KMS-11 (cell line): ENCODE measurements around the gene CRYBG2.

ENCODE experiments used
- H2AFZ ChIP-seq: fragments of 200-600 bp; sonication (generic); 2 replicates; pipeline ENCODE4 v1.6.1; 2016; ENCODE audit warnings: antibody characterized with exemption, mixed run types, low read depth
- H3K27ac ChIP-seq: fragments of 200-600 bp; sonication (generic); 2 replicates; pipeline ENCODE4 v1.6.1; 2016; ENCODE audit warnings: mild to moderate bottlenecking, mixed run types
- H3K27me3 ChIP-seq: fragments of 200-600 bp; sonication (generic); 2 replicates; pipeline ENCODE4 v1.6.1; 2017; ENCODE audit warnings: mild to moderate bottlenecking, low read depth, mixed run types, moderate library complexity; ENCODE audit not compliant: insufficient read depth
- H3K36me3 ChIP-seq: fragments of 200-600 bp; sonication (generic); 2 replicates; pipeline ENCODE4 v1.6.1; 2017; ENCODE audit warnings: mild to moderate bottlenecking, mixed run types; ENCODE audit not compliant: insufficient read depth
- H3K4me1 ChIP-seq: fragments of 200-600 bp; sonication (generic); 2 replicates; pipeline ENCODE4 v1.6.1; 2016; ENCODE audit warnings: mild to moderate bottlenecking, low read depth, mixed run types; ENCODE audit not compliant: poor library complexity, severe bottlenecking
- H3K4me2 ChIP-seq: fragments of 200-600 bp; sonication (generic); 2 replicates; pipeline ENCODE4 v1.7.0; 2016; ENCODE audit warnings: mild to moderate bottlenecking, mixed run types
- H3K4me3 ChIP-seq: fragments of 200-600 bp; sonication (generic); IDR thresholded peaks from 2 replicates; pipeline ENCODE4 v1.6.1; 2017; ENCODE audit warnings: low read depth, low read length, mixed read lengths; ENCODE audit not compliant: insufficient read depth
- H3K79me2 ChIP-seq: fragments of 200-600 bp; sonication (generic); 2 replicates; pipeline ENCODE4 v1.6.1; 2016; ENCODE audit warnings: low read depth, mixed run types; ENCODE audit not compliant: insufficient read depth
- H3K9ac ChIP-seq: fragments of 200-600 bp; sonication (generic); 2 replicates; pipeline ENCODE4 v1.6.1; 2016; ENCODE audit warnings: mild to moderate bottlenecking, mixed run types
- H4K20me1 ChIP-seq: fragments of 200-600 bp; sonication (generic); 2 replicates; pipeline ENCODE4 v1.6.1; 2016; ENCODE audit warnings: mild to moderate bottlenecking, mixed run types; ENCODE audit not compliant: insufficient read depth
- TF ChIP-seq, protein P1 (sequence below): fragments of 200-600 bp; sonication (generic); conservative IDR thresholded peaks from 2 replicates; pipeline ENCODE4 v1.6.1; 2017; ENCODE audit warnings: low read depth, mild to moderate bottlenecking, antibody characterized with exemption, low read length, moderate library complexity, mixed read lengths

The CRYBG2 gene

DNA sequence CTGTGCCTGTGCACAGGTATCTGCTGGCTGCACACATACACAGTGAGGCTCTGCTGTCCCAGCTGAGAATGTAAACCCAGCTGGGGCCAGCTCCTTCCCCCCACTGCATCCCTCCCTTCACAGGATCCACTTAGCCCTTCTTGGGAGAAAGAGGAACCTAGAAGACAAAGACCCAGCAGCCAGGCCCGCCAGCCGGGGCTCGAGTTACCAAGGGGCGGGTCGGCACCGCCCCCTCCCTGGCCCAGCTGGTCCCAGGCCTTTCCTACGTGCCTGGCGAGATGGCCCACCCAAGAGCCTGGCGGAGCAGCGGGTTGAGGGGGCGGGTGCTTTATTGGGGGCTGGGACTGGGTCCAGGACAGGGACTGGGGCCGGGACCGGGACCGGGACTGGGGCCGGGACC lies 72.0 kb downstream of the CRYBG2 start:
- no peak overlapping the region for H3K9ac ChIP-seq
- peaks cover 20% of the 10 kb centered on the region for H3K4me1 ChIP-seq
- H3K4me3 ChIP-seq, result no peak overlapping the region
- no peaks in the 10 kb centered on the region; the same call in 1 of the 2 replicates for H3K79me2 ChIP-seq
- no peak overlapping the region for H3K27ac ChIP-seq
- no peak overlapping the region for H2AFZ ChIP-seq
- H3K27me3 ChIP-seq, result no peaks in the 10 kb centered on the region
- TF ChIP-seq, protein P1, sequence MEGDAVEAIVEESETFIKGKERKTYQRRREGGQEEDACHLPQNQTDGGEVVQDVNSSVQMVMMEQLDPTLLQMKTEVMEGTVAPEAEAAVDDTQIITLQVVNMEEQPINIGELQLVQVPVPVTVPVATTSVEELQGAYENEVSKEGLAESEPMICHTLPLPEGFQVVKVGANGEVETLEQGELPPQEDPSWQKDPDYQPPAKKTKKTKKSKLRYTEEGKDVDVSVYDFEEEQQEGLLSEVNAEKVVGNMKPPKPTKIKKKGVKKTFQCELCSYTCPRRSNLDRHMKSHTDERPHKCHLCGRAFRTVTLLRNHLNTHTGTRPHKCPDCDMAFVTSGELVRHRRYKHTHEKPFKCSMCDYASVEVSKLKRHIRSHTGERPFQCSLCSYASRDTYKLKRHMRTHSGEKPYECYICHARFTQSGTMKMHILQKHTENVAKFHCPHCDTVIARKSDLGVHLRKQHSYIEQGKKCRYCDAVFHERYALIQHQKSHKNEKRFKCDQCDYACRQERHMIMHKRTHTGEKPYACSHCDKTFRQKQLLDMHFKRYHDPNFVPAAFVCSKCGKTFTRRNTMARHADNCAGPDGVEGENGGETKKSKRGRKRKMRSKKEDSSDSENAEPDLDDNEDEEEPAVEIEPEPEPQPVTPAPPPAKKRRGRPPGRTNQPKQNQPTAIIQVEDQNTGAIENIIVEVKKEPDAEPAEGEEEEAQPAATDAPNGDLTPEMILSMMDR, result no peak
- no peaks in the 10 kb centered on the region; the same call in 1 of the 2 replicates for H3K36me3 ChIP-seq
- H3K4me2 ChIP-seq, result no peak overlapping the region
- H4K20me1 ChIP-seq, result no peaks in the 10 kb centered on the region

DNA sequence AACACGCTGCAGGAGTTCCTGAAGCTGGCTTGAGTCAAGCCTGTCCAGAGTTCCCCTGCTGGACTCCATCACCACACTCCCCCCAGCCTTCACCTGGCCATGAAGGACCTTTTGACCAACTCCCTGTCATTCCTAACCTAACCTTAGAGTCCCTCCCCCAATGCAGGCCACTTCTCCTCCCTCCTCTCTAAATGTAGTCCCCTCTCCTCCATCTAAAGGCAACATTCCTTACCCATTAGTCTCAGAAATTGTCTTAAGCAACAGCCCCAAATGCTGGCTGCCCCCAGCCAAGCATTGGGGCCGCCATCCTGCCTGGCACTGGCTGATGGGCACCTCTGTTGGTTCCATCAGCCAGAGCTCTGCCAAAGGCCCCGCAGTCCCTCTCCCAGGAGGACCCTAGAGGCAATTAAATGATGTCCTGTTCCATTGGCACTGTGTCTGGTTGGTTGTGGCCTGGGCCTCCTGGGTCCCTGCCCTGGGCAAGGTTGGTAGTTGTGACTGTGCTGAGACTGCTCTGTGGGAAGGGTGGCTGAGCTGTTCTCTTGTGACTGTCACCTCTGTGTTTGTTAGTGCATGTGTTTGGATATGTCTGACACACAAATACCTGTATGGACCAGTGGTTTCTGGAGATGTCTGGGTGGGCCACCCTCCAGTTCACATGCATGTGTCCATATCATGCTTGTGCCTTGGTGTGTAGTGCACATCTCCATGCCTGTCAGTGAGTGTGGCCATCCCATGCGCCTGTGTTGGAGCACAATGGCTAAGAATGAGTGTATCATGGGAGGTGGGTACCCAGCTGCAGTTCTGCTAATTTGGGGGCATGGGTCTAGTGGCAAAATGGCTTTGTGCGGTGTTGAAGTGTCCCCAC lies 72.6 kb downstream of the CRYBG2 start:
- Histone ChIP-seq H3K27ac (no peak overlapping the region), H3K36me3 (no peaks in the 10 kb centered on the region; the same call in 1 of the 2 replicates), H4K20me1 (no peaks in the 10 kb centered on the region), H3K9ac (no peak overlapping the region), H3K4me1 (peaks cover 27% of the 10 kb centered on the region), H3K79me2 (no peaks in the 10 kb centered on the region; the same call in 1 of the 2 replicates), H2AFZ (no peak overlapping the region), H3K27me3 (no peaks in the 10 kb centered on the region), H3K4me2 (no peak overlapping the region), H3K4me3 (no peak overlapping the region)
- TF ChIP-seq, protein P1, result no peak

DNA sequence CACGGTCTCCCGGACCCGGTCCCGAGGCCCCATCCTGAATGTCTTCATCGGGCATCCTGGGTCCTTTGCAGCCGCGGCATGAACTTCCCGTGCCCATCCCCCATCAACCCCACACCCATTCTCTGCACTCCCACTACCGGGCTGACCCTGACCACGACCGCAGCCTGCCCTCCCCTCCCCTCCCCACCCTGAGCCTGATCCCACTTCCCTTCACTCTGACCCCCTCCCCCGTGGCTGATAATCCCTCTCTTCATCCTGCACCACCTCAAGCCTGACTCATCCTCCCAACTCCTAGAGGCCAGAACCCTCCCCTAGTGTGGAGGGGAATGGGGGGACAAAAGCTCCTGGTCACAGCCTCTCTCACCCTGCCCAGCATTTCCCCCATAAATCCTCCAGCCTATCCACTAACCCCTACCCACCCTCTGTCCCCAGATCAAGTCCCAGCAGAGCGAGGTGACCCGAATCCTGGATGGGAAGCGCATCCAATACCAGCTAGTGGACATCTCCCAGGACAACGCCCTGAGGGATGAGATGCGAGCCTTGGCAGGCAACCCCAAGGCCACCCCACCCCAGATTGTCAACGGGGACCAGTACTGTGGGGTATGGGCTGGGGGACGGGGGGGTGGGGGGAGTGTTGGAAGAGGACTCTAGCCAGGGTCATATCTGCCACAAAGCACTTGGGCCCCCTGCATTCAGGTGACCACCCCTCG lies 73.4 kb downstream of the CRYBG2 start:
- peak overlapping the region; percentile 69 for H2AFZ ChIP-seq
- peak overlapping the region; percentile 59 for H3K9ac ChIP-seq
- peak overlapping the region; percentile 28 for H3K4me3 ChIP-seq
- H3K4me1 ChIP-seq, result peaks cover 35% of the 10 kb centered on the region
- H3K79me2 ChIP-seq, result no peaks in the 10 kb centered on the region; the same call in 1 of the 2 replicates
- H4K20me1 ChIP-seq, result no peaks in the 10 kb centered on the region
- no peaks in the 10 kb centered on the region; the same call in 1 of the 2 replicates for H3K36me3 ChIP-seq
- H3K27ac ChIP-seq, result peak overlapping the region; percentile 40
- H3K4me2 ChIP-seq, result peak overlapping the region; percentile 87; the same call in 1 of the 2 replicates
- H3K27me3 ChIP-seq, result no peaks in the 10 kb centered on the region
- TF ChIP-seq, protein P1, result no peak

DNA sequence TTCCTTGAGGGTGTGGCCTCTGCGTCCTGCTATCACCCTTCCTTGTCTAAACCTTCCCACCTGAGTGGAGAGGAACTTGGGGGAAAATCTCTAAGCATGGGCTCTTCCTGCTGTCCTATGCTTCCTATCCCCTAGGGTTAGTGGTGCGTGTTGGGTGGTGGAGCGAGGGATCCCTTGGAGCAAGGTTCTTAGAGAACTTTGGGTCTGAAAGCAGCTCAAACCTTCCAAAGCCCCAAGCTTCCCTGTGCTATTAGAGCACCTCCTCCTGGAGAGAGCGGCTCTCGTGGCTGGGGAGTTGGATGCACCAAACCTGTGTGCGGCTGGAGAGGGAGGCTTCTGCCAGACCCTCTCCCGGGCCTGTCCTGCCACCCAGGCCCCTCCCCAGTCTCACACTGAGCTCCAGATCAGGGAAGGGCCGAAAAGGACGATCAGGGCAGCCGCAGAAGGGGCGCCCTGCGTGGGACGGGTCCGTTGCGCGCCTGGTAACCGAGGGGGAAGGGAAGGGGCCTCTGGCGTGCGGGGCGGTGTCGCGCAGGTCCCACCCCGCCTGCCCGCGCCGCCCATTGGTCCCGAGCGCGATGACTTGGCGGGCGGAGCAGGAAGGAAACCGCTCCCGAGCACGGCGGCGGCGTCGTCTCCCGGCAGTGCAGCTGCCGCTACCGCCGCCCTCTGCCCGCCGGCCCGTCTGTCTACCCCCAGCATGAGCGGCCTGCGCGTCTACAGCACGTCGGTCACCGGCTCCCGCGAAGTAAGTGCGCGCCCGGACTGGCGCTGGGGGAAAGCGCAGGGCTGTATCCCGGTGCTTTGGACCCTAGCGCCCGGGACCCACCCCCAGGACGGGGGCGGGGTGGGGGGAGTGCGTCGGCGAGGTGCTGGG lies 74.2 kb downstream of the CRYBG2 start, which contains the start of gene SH3BGRL3:
SH3BGRL3 (plus strand) TSS at position 631 of the 877 bp plus-strand sequence; CDS start at position 701, 70 bp downstream.
- peak within 1 kb of the TSS; percentile 88 for H3K4me3 ChIP-seq
- H3K9ac ChIP-seq, result peak within 1 kb of the TSS; percentile 59
- TF ChIP-seq, protein P1, result 0 out of 2 replicates have a peak, but pooled peaks have one; percentile 21
- peak within 1 kb of the TSS; percentile 87 for H3K4me2 ChIP-seq
- no peaks in the 10 kb centered on the region; the same call in 1 of the 2 replicates for H3K79me2 ChIP-seq
- no peaks in the 10 kb centered on the region for H3K27me3 ChIP-seq
- no peaks in the 10 kb centered on the region for H4K20me1 ChIP-seq
- no peaks in the 10 kb centered on the region; the same call in 1 of the 2 replicates for H3K36me3 ChIP-seq
- peak within 1 kb of the TSS; percentile 69 for H2AFZ ChIP-seq
- H3K4me1 ChIP-seq, result peaks cover 43% of the 10 kb centered on the region
- peak within 1 kb of the TSS; percentile 40 for H3K27ac ChIP-seq
